ENCODE measurements around the gene RAB10.

The RAB10 gene

DNA sequence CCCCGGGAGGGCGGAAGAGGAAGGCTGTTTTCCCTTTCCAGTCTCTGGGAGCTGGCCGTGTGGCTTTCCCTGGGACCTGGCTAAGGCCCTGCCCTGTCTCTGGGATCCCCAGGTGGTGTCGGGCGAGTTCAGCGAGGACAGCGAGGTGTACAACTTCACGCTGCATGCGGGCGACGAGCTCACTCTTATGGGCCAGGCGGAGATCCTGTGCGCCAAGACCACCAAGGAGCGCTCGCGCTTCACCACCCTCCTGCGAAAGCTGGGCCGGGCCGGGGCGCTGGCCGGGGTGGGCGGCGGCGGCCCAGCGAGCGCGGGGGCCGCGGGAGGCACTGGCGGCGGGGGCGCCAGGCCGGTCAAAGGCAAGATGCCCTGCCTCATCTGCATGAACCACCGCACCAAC, 150.2 kb downstream of the RAB10 start:
- no peak for DNase-seq

- peak; percentile 86 to 96 (median 94) for DNase-seq
Measured at GRCh38 chr2:26184555-26185303, 150.8 kb downstream of the RAB10 start.

- no peak for DNase-seq
Measured at GRCh38 chr2:26185304-26185928, 151.5 kb downstream of the RAB10 start.

DNA sequence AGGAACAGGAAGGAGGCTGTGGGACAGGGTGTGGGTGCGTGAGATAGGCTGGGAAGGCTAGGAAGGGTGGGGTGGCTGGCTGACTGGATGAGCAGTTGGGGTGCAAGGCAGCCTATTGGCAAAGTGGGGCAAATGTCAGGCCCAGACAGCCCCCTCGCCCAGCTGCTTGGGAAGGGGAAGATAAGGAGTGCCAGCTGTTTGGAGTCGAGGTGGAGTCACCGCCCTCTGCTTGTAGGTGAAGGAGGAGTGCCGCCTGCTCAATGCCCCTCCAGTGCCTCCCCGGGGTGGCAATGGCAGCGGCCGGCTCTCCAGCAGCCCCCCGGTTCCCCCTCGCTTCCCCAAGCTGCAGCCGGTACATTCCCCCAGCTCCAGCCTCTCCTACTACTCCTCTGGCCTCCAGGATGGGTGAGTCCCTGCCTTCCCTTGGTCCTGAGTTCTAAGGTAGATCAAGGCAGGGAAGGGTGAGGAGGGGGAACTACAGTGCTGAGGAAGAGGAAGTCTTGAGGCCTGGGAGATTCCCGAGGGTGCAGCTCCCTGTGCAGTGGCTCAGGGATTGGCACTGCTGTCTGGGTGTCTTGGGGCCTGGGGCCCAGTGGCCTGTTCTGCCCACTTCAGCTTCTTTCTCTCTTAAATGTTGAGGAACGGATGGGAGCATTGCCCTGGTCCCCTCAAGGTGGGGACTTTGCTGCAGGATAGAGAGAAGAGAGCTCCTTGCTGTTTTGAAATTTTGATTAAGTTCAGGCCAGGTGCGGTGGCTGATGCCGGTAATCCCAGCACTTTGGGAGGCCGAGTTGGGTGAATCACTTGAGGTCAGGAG, 152.3 kb downstream of the RAB10 start:
- peak; percentile 54 to 65 (median 63) for DNase-seq
